HG02938 (cell line): ENCODE results near the gene MIPEP.

Experiments used
- ATAC-seq: cut with Tn5 transposase; IDR thresholded peaks from one replicate; pipeline ENCODE4 v1.9.1; 2021; ENCODE audit warnings: mild to moderate bottlenecking, moderate library complexity; ENCODE audit not compliant: unreplicated experiment

Gene MIPEP

DNA sequence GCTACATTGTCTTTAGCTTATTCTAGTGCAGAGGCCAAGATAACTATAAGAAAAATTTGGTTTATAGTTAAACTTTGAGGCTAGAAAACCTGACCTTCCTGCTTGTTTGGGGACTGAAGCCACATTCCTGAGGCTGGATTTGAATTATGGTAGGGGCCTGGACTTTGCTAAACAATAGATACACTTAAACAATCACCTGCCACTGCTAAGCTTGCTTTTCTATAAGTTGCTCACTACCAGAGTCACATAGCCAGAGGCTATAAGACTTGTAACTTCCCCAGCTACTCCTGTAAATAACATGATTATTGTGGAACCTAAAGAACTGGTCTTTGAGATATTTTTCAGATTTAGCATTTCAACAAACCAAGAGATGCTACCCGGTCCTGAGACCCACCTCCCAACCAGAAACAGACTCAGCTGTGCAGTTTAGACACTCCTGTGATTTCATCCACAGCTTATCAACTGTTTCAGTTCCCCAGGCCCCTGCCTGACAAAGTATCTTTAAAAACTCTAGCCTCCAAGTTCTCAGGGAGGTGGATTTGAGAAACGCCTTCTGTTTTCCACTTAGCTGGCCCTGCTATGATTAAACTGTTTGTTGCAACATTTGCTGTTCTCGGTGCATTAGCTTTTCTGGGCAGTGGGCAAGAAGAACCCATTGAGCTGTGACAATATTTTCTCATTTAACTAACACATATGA, 77.7 kb downstream of the MIPEP start:
- no peak for ATAC-seq

DNA sequence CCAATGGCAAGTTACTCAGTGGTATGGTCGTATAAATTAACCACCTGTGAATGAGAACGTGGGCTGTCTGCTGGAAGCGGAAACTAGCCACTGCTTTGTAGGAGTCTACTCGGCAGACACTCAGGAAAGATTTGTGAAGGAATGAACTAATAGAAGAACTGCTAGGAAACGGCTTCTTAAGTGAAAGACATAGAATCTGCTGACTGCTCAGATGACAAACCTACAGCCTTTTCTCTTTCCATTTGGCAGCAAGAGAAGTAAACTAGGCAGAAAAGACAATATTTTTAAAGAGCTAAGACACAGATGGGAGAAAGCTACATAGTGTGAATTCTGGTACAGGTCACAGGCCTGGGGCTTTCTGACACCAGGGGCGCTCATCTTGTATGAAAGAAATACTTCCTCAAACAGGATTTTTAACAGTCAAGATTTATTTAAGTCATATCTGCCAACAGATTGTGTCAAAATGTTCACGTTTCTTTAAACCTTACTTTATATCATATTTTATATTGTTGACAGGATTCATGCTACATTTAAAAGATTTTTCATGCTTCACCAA, 78.4 kb downstream of the MIPEP start:
- no peak for ATAC-seq

DNA sequence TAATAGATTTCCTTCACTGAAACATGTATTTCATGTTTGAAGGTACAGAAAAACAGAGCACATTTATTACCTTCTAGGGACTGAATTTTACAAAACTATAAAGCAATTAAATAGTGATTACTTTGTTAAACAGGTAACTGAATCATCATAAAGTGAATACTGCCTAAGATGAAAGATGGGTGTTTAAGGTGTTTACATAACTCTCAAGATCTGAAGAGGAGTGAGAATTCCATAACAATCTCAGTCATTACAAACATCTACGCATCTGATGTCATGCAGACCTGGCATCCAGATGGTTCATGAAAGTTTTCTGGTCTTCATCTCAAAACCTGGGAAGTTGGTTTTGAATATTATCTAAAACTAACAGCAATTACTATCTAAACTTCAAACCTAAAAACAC, 80.4 kb downstream of the MIPEP start:
- ATAC-seq, result no peak

DNA sequence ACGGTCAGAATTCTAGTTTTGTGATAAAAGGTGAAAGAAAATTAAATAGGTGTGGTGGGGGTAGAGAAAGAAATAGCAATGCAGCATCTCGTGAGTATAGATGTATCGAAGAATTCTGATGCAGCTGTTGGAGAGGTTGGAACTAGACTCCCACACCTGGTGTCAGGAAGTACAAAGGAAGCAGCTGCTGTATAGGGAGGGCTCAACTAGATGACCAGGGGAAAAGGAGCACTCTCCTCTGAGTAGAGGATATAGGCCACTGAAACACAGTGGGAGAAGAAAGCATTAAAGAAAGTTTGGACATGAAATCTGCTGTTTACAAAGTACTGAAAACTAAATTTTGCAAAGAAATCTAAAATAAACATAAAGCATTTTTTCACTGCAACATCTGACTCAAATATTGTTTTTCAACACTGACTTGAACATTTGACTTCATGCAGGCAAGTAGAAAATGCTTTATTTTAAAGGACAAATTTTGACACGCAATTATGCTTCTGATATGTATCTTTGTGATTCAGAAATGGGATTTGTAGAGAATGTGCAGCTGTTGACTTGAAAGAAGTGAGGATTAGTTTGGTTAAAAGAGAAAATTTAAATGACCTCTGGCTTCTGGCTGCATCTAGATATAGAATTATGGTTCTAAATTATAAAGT, 82.2 kb downstream of the MIPEP start:
- ATAC-seq, result peak; percentile 17

DNA sequence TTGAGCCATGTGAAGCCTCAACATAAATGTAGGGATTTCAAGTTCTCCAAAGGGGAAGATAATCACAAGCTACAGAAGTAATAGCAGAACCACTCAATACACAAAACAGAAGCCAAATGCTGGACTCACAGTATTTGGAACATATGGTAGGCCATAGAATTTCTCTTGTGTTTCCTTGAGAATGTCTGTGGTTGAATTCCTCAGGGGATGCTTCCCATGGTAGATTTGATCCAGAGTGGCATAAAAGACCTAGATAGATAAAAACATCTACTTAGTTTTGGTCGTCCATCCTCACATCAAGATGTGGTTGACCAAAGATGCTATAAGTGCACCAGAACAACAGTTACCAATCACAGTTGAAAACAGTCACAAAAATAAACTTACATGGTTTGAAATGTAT, 83.4 kb downstream of the MIPEP start:
- no peak for ATAC-seq

DNA sequence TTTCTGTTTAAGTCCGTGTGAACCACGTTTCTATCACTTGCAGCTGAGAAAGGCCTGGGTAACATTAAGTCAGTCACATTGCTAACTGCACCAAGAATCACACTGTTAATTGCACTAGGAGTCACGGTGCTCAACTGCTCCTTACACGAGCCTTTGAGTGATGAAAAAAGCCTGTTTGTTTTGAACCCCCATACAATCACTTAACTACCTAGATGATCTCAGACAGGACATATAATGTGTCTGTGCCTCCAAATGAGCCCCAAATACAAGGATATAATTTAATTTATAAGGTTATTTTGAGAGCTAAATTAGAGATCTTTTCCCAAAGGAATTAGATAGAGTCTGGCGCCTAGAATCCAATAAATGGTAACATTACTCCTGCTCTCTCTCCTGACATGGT, 84.1 kb downstream of the MIPEP start:
- no peak for ATAC-seq

DNA sequence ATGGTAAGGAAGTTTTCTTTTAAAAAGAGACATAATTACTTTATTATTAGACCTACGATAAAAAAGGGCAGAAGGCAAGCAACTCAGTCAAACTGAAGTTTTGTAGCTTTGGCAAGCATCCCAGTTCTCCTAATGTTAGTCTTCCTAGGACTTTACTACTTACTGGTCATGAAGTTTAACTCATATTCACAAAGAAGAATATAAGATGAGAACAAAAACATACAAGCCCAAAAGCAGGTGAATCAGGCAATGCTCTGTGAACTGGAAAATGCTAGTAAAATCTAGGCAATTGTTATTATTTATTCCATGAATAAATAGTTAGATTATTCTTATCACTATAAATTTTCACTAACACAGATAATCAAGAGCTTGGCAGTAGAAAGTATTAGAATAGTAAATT, 85.0 kb downstream of the MIPEP start:
- ATAC-seq, result no peak

DNA sequence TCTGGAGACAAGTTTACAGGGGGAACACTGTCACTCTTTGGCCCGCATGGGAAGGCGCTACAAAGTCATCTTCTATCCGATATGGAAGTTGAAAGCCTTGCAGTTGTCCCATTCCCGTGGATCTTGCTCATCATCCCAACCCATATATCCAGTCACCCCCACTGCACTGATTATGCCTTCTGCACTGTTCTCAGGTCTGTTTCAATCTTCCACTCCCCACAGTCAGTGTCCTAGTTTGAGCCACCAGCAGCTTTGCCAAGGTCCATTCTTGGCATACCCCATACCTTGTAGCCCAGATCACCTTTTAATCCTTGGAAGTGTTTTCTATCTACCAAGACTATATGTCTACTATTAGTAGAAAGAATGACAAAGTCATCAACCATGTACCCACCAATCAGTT, 88.1 kb downstream of the MIPEP start:
- ATAC-seq, result no peak

DNA sequence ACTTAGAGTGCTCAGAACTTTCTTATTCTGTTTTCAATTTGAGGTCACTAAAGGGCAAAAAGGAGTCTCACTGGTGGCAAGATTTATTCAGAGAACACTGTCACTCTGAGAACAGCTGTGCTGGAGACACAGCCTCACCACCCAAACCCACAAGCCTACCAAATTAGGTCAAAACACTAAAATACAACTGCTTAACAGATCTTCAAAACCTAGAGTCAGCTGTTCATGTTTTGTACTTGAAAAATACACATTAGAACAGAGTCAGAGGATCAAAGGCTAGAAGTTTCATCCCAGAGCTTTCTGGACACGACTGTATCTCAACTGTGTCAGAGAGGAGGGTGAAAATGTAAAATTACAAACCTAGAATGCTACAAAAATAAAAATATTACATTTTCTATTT, 89.3 kb downstream of the MIPEP start:
- ATAC-seq, result peak; percentile 87

DNA sequence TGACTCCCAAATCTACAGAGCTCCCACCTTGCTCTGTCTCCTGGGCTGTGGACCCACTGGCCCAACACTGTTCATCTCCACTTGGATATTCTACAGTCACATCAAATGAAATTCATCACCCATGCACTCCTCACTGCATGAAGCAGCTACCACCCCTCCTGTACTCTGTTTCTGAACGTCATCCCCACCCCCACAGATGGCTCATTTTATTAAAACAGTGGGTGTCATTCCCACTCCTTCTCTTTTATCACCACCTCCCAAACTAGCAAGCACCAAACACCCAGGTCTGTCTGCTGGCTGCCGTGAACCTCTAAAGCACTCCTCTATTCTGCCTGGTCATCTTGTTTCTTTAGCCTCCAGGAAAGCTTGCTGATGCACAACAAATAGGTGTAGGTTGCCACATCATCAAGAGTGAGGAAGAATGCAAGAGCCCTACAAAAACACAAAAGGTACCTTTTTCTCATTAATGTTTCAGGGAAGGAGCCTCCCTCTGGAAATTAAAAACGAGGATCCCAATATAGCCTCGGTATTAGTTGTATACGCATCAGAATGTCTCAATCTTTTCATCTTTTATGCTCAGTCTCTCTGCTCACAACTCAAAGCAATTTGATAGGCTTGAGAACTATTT, 91.8 kb downstream of the MIPEP start:
- ATAC-seq, result no peak

DNA sequence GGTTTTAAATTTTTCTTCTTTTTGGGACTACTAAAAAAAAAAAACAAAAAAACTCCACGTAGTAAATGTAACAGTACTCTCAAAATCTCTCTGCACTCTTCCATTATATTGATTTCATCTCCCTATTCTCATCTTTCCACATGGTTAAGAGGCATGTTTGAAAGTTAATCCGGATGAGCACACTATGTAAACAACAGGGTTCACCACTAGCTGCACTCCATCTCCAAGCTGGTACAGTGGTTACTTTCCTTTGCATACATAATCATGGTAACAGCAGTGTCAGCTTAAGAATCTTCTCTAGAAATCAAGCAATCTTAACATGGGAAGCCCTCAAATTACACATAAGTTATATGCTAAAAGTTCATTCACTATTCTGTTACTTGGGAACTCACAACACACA, 92.6 kb downstream of the MIPEP start:
- ATAC-seq, result no peak

DNA sequence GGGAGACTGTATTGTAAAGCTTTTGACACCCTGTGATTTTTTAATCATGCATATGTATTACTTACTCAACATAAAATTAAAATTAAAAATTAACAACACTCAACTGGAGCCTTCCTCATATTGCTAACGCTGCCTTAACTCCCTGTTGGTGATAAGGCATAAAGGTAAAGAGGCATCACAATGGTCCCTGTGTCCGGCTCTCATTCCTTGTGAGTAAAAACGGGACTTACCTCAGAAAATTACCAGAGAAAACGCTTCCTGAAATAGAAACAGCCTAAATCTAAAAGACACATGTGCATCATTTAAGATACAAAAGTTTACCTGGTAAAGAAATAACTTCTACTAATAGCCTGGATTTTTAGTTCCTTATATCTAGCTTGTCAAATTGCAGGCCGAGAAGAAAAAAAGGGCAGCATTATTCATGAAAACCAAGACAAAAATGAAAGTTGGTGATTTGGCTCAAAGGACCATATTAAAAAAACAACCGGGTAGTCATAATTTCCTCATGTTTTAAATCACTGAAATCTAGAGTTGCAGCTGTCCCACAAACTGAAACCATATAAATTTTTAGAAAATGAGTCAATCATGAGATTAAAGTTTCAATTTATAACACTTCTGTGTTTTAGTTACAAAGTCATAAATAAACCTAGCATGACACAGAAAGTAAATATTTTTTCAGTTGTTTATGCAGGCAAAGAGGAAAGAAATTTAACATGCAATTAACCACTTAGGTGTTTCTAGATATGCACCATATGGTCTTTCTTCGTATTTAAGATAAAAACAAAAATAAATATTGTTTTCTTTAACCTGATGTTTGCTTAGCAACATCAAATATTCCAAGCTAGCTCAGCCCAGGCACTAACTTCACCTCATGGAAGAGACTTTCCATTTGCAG, 94.7 kb downstream of the MIPEP start:
- ATAC-seq, result peak; percentile 73

DNA sequence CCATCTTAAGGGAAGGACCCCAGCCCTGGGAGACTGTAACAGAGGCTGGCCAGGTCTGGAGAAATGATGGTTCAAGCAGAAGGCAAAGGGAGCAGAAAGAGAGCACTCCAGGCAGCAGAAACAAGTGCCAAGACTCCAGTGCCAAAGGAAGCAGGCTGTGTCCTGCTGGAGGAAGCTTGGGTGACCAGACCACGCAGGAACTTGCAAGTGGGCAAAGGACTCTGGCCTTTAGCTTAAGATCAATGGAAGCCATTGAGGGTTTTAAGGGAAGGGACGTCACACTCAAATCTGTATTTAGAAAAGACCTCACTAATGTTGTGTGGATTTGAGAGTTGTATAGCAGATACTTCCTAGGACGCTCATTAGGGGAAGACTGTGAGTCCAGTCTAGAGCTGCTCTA, 95.5 kb downstream of the MIPEP start:
- ATAC-seq, result no peak

DNA sequence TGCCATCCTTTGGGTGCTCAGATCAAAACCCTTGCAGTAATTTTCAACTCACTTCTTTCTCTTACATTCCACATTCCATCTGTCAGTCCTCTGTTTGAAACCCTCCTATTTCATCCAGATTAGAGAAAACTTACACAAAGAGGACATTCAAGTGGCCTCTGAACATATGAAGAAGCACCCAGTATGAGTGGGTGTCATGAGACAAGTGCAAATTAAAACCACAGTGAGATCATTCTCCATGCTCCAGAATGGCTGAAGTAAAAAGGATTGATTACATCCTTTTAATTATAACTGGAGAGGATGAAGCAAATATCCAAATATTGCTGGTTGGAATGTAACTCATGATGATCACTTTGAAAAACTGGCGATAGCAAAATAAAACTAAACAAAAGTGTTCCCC, 96.5 kb downstream of the MIPEP start:
- no peak for ATAC-seq

DNA sequence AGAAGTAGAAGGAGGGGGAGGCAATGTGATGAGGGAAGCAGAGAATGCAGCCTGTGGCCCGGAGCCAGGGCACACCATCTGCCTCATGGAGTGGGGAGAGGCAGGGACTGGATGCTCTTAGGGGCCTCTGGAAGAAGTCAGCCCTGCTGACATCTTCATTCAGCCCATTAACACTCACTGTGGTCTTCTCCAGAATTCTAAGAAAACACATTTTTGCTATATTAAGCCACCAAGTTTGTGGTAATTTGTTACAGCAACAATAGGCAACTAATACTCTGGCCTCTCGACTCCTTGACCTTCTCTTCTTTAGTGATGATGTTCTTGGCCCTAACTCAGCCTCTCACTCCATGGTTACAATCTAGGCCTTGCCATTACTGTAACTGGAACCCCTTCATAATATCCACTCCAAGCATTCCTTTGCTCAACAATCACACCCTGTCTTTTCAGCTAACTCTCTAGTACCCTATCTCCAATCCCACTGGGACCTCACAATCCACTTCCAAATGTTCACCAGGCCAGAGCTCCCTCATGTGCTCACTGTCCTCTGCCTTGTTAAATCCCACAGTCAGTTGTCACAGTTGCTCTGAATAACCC, 98.5 kb downstream of the MIPEP start:
- ATAC-seq, result no peak

DNA sequence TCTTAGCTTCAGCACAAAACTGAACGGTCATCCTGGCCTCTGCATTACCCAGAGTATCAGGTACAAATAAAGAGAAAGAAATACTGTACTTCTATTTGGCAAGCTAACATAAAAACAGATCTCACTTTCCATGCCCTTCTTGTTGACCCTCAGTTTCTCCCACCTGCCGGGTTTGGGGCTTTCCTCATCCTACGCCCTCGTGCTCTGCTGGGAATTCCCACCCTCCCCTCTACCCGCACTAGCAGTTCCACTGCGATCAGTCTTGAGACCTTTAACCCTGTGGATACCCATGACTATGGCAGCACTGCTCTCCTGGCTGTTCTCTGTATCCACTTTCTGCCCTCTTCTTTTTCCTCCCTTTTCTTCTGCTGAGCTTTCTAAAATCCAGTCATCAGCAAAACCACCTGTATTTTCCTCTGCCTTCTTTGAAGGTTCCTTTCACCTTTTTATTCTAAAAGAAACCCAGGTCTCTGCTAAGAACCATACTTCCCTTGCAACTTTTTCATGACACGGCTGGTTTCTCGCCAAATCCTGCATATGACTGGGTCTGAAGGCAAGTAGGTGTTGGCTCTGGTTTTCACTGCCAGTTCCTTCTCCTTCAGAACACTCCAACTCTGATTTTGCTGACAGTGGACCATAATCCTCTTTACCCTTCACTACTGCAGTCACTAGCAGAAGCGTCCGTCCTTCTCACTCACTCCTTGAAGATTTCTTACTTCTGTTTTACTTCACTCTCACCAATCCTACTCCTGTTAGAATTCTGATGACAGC, 99.4 kb downstream of the MIPEP start:
- ATAC-seq, result no peak

DNA sequence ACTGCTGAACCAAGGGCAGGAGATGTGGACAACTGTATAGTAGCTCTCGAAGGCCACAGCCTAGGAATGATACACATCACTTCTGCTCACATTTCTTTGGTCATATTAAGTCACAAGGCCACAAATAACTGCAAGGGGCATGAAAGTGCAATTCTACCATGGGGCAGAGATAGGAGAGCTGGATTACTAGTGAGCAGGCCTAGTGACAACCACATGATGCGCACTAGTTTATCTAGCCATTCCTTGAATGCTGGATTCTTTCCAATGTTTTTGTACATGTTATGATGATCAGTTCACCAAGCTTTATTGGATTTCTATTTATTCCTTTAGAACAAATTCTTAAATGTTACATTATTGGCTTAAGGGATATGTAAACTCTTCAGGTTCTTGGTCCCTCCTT, 100.7 kb downstream of the MIPEP start:
- ATAC-seq, result no peak

DNA sequence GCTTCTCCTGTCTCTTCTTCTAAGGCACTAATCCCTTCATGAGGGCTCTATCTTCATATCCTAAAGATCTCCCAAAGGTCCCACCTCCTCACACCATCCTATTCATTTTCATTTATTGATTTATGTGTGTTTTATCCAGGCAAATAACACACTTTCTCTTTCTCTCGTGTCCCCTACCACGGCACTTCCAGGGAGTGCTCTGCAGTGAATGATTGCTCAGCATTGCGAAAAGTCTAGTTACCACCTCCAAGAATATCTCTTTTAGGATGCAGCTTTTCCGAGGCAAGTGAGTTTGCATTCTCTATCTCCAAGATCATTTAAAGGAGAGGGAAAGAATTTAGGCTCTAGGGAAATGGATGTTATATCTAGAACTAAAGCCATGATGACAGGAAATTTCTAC, 101.7 kb downstream of the MIPEP start:
- ATAC-seq, result no peak

DNA sequence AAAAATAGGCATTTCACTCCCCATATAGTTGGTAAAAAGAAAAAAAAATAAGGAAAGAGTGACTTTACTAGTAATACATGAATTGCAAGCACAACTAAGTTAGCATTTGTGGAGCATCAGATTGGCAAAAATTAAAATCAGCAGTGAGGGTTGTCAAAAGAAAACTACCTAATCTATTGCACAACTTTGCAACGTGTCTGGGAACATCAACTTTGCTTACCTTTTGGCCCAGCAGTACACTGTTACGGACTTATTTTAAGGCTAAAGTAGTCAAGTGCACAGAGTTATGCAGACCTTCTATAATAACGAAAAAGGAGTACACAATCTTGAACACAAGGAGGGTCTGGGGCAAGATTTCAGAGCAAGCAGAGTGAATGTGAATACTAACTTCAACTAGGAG, 102.6 kb downstream of the MIPEP start:
- no peak for ATAC-seq

DNA sequence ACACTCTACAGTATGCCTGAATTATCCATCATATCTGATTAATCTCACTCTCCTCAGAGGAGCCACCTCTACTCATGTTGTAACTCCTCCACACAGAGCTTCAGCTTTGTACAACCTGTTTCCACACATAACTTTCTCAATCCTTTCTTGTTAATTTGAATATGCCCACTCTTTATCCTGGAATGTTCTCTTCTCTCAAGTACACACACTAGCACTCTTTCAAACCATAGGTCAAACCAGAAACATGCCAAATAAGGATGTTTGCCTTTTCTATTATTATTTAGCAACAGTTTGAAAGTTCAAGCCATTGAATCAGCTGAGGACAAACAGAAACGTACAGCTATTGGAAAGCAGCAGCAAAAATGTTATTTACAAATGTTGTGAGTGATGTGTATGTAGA, 110.3 kb downstream of the MIPEP start:
- ATAC-seq, result no peak
